K562 (cell line): ENCODE measurements around the gene CGB8. TPM values are rescaled to one million over a fixed set of nuclear protein-coding genes. Genes with fewer than 3 reads are reported as not detected.

Experiments used
- BCOR ChIP-seq: fragments of 450-650 bp; IDR thresholded peaks from 2 replicates; pipeline ENCODE4 v1.6.1; 2016
- CBFA2T2 ChIP-seq: fragments of 450-650 bp; conservative IDR thresholded peaks from 2 replicates; pipeline ENCODE4 v1.6.1; 2017; ENCODE audit warnings: mild to moderate bottlenecking
- CBX5 ChIP-seq: IDR thresholded peaks from 2 replicates; pipeline ENCODE4 v1.6.1; 2014; ENCODE audit warnings: low read depth, borderline replicate concordance
- CREM ChIP-seq: IDR thresholded peaks from 2 replicates; pipeline ENCODE4 v1.6.1; 2014; ENCODE audit warnings: antibody characterized with exemption, low read depth
- E2F6 ChIP-seq, 2 experiments: IDR thresholded peaks; 2 replicates each; pipeline ENCODE4 v1.6.1; 2011; ENCODE audit warnings: borderline replicate concordance in 1 of 2, control low read depth in 1 of 2, low read depth in 1 of 2, low read length in 1 of 2, mild to moderate bottlenecking in 1 of 2, mixed read lengths in 1 of 2, moderate library complexity in 1 of 2; ENCODE audit not compliant: insufficient read depth in 1 of 2, insufficient read length in 1 of 2, poor library complexity in 1 of 2, severe bottlenecking in 1 of 2; ENCODE audit errors: extremely low read depth in 1 of 2
- ETV5 ChIP-seq: sonication (generic); formaldehyde crosslinking; IDR thresholded peaks from 2 replicates; pipeline ENCODE4 v1.4.0; 2020; ENCODE audit warnings: low read depth, mild to moderate bottlenecking, missing genetic modification reagents
- ETV6 ChIP-seq, 3 experiments: fragments of 150-350 bp in 1 of 3; sonication (generic) in 1 of 3; formaldehyde crosslinking in 1 of 3; IDR thresholded peaks; 2 replicates each; pipeline versions ENCODE4 v1.6.1 to v1.8.0; 2014 to 2022; ENCODE audit warnings: borderline replicate concordance in 2 of 3, low read depth in 2 of 3, antibody characterized with exemption in 1 of 3, low read length in 1 of 3, mild to moderate bottlenecking in 1 of 3, missing genetic modification reagents in 1 of 3
- GATA2 ChIP-seq: sonication (generic); formaldehyde crosslinking; IDR thresholded peaks from 2 replicates; pipeline ENCODE4 v1.4.0; 2020; ENCODE audit warnings: mild to moderate bottlenecking, missing genetic modification reagents
- NRF1 ChIP-seq, 2 experiments: fragments of 450-650 bp; IDR thresholded peaks in 1 of 2; conservative IDR thresholded peaks in 1 of 2; 2 replicates each; pipeline ENCODE4 v1.6.1; 2014; ENCODE audit warnings: mild to moderate bottlenecking in 2 of 2
- PHF8 ChIP-seq: fragments of 200-600 bp; sonication (generic); IDR thresholded peaks from 2 replicates; pipeline ENCODE4 v1.6.1; 2012; ENCODE audit warnings: mixed run types, mild to moderate bottlenecking, inconsistent platforms, low read length, moderate library complexity, borderline replicate concordance
- POLR2A ChIP-seq: fragments of 450-650 bp; conservative IDR thresholded peaks from 2 replicates; pipeline ENCODE4 v1.6.1; 2016
- SREBF2 ChIP-seq: sonication (generic); formaldehyde crosslinking; IDR thresholded peaks from 2 replicates; pipeline ENCODE4 v1.4.0; 2020; ENCODE audit warnings: mild to moderate bottlenecking, missing genetic modification reagents
- ZBTB33 ChIP-seq: sonication (generic); formaldehyde crosslinking; IDR thresholded peaks from 2 replicates; pipeline ENCODE4 v1.8.1; 2023; ENCODE audit warnings: mild to moderate bottlenecking, missing genetic modification reagents
- ZNF318 ChIP-seq, 2 experiments: fragments of 450-650 bp; IDR thresholded peaks; 2 replicates each; pipeline ENCODE4 v1.6.1; 2016; ENCODE audit warnings: mild to moderate bottlenecking in 2 of 2, borderline replicate concordance in 1 of 2, low read depth in 1 of 2, moderate library complexity in 1 of 2
- ZNF347 ChIP-seq: fragments of 450-650 bp; formaldehyde crosslinking; IDR thresholded peaks from 2 replicates; pipeline ENCODE4 v1.4.0; 2020; ENCODE audit warnings: low read depth, mild to moderate bottlenecking, moderate library complexity
- ZNF551 ChIP-seq: fragments of 250-450 bp; sonication (Bioruptor Pico); IDR thresholded peaks from 2 replicates; pipeline ENCODE4 v1.5.0; 2021; ENCODE audit warnings: mild to moderate bottlenecking, moderate library complexity
- polyA plus RNA-seq, 8 experiments: library from polyadenylated mRNA; depleted of rRNA in 4 of 8; stranded (reverse) in 5 of 8; unstranded in 3 of 8; fragments of >200 nt; fragmentation: Nextera tagmentation in 2 of 8; fragmentation: Illumina TruSeq in 1 of 8; extraction: Ambion mirVana in 2 of 8; extraction: Trizol in 1 of 8; gene quantifications; 2 replicates each; pipeline versions ENCODE4 v1.2.1 to v1.2.3, GENCODE V29; 2011 to 2014; ENCODE audit warnings: inconsistent platforms in 1 of 8, missing spikeins in 1 of 8
- total RNA-seq, 7 experiments: library from RNA; depleted of rRNA in 6 of 7; stranded (reverse); fragments of >200 nt in 6 of 7; fragmentation: Illumina TruSeq in 2 of 7; extraction: Trizol in 2 of 7; gene quantifications; 2 replicates each; pipeline versions ENCODE4 v1.2.1 to v1.2.3, GENCODE V29; 2011 to 2021; ENCODE audit warnings: low replicate concordance in 1 of 7

Gene CGB8
- total and polyA plus RNA-seq, 9 of the 15 experiments (the other 6 are each of a cell fraction or from before 2014, with no cell fraction given): not detected

- TF ChIP-seq ETV6 (IDR thresholded peaks at IDR 0.05; ENCODE audit: borderline replicate concordance in 1 of 2, low read depth in 2 of 2, low read length in 1 of 2): no peak
- no peak for TF ChIP-seq ETV6 (CRISPR knock-in tag; IDR thresholded peaks at IDR 0.05; ENCODE audit: borderline replicate concordance)
- TF ChIP-seq ZNF347 (CRISPR knock-in tag): no peak
- no peak for TF ChIP-seq GATA2 (CRISPR knock-in tag)
- peak in 1 of 2 experiments; percentile 71 for TF ChIP-seq E2F6 (IDR thresholded peaks at IDR 0.05; ENCODE audit: borderline replicate concordance in 1 of 2, extremely low read depth in 1 of 2, insufficient read depth in 1 of 2, insufficient read length in 1 of 2, low read depth in 1 of 2, low read length in 1 of 2, poor library complexity in 1 of 2, severe bottlenecking in 1 of 2)
- TF ChIP-seq ETV5 (CRISPR knock-in tag): no peak
- no peak for TF ChIP-seq SREBF2 (CRISPR knock-in tag)
- TF ChIP-seq NRF1 (conservative IDR thresholded peaks at IDR 0.05 in 1 of 2, IDR thresholded peaks at IDR 0.05 in 1 of 2): peak; percentile 30 to 48; a peak in 2 of 4 replicates
- TF ChIP-seq ZNF318 (IDR thresholded peaks at IDR 0.05; ENCODE audit: borderline replicate concordance in 1 of 2, low read depth in 1 of 2): no peak
- TF ChIP-seq PHF8: peak; percentile 39; the same call in 1 of the 2 replicates
- TF ChIP-seq CBX5: no peak
- peak; percentile 28; the same call in 1 of the 2 replicates for TF ChIP-seq BCOR
- no peak for TF ChIP-seq ZBTB33
- no peak for TF ChIP-seq ZNF551
- no peak for TF ChIP-seq CBFA2T2
- TF ChIP-seq CREM: no peak
- TF ChIP-seq POLR2A: no peak
Observed at GRCh38 chr19:49056101-49056901, 7.4 kb upstream of the CGB8 start (continued).
